Spleen (tissue), 7 donors: ENCODE results near the gene TRMT2A.

Experiments used
- POLR2AphosphoS5 ChIP-seq, 3 donors: sonication (generic); formaldehyde crosslinking; IDR thresholded peaks; one replicate each; pipeline ENCODE4 v1.5.1; 2017; ENCODE audit warnings: antibody characterized with exemption in 3 of 3
- TF ChIP-seq, protein P1 (sequence below), 11 experiments: fragments of 200-600 bp in 7 of 11; fragments of 450-650 bp in 4 of 11; sonication (generic) in 4 of 11; IDR thresholded peaks in 8 of 11; conservative IDR thresholded peaks in 3 of 11; 1 replicate in 7 of 11; 2 replicates in 4 of 11; pipeline versions ENCODE4 v1.4.0 to v1.8.0; 2016 to 2021; ENCODE audit warnings: antibody characterized with exemption in 11 of 11, inconsistent platforms in 4 of 11, mild to moderate bottlenecking in 1 of 11
- donor health status: DM: no; HTN: no; CAD: no; lungs with moderate emphysema.
- donor health status: DM: no; HTN: no; CAD: no.
- donor health status: DM: no; HTN: no; CAD: no.

DNA sequence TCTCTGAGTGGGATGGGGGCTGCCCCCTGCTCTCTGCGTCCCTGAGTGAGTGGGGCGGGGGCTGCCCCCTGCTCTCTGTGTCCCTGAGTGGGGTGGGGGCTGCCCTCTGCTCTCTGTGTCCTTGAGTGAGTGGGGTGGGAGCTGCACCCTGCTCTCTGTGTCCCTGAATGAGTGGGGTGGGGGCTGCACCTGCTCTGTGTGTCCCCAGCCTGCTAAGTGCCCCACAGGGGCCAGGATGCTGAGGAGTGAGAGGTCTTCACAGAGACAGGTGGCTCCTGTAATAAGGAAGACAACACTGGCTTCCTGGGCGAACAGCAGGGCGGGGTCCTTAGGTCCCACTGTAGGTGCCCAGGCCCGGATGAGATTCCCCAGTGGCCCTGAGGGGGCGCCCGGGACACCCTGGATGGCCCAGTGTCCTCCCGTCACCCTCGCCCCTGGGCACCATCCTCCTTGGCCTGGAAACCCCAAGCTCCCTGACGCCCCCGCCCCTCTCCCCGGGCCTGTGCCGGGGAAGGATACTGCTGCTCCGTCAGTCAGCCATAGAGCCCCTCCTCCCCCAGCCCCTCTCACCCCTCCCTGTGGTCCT lies 37.7 kb upstream of the TRMT2A start:
- TF ChIP-seq, protein P1, sequence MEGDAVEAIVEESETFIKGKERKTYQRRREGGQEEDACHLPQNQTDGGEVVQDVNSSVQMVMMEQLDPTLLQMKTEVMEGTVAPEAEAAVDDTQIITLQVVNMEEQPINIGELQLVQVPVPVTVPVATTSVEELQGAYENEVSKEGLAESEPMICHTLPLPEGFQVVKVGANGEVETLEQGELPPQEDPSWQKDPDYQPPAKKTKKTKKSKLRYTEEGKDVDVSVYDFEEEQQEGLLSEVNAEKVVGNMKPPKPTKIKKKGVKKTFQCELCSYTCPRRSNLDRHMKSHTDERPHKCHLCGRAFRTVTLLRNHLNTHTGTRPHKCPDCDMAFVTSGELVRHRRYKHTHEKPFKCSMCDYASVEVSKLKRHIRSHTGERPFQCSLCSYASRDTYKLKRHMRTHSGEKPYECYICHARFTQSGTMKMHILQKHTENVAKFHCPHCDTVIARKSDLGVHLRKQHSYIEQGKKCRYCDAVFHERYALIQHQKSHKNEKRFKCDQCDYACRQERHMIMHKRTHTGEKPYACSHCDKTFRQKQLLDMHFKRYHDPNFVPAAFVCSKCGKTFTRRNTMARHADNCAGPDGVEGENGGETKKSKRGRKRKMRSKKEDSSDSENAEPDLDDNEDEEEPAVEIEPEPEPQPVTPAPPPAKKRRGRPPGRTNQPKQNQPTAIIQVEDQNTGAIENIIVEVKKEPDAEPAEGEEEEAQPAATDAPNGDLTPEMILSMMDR (IDR thresholded peaks at IDR 0.05 in 8 of 11, conservative IDR thresholded peaks at IDR 0.05 in 3 of 11) = no peak
- no peak for TF ChIP-seq POLR2AphosphoS5 (IDR thresholded peaks at IDR 0.05)
